Neuronal stem cell (in vitro differentiated cells): ENCODE measurements around the gene PLA2G4B.

Experiments
- DNase-seq: peaks from one replicate; pipeline ENCODE4 v3.0.0-alpha.2; 2013; ENCODE audit warnings: low spot score
- H2AFZ ChIP-seq: one replicate; pipeline ENCODE4 v1.6.1; 2013; ENCODE audit warnings: mild to moderate bottlenecking, low read length, inconsistent platforms
- H2AK5ac ChIP-seq: 2 replicates; pipeline ENCODE4 v1.6.1; 2013; ENCODE audit warnings: low read depth, mild to moderate bottlenecking, inconsistent platforms, low read length, moderate library complexity, mixed read lengths
- H2BK120ac ChIP-seq: 2 replicates; pipeline ENCODE4 v1.6.1; 2013; ENCODE audit warnings: low read depth, mild to moderate bottlenecking, inconsistent platforms, low read length, moderate library complexity, mixed read lengths
- H2BK12ac ChIP-seq: one replicate; pipeline ENCODE4 v1.6.1; 2013; ENCODE audit warnings: low read length, inconsistent platforms
- H2BK15ac ChIP-seq: 2 replicates; pipeline ENCODE4 v1.6.1; 2013; ENCODE audit warnings: mild to moderate bottlenecking, low read length, inconsistent platforms, mixed read lengths
- H2BK5ac ChIP-seq: one replicate; pipeline ENCODE4 v1.6.1; 2013; ENCODE audit warnings: inconsistent platforms, mild to moderate bottlenecking, low read length, moderate library complexity
- H3K14ac ChIP-seq: one replicate; pipeline ENCODE4 v1.6.1; 2013; ENCODE audit warnings: low read length, inconsistent platforms
- H3K18ac ChIP-seq: 2 replicates; pipeline ENCODE4 v1.6.1; 2013; ENCODE audit warnings: low read length, inconsistent platforms
- H3K23ac ChIP-seq: 2 replicates; pipeline ENCODE4 v1.6.1; 2013; ENCODE audit warnings: low read depth, mild to moderate bottlenecking, mixed read lengths, low read length, inconsistent platforms; ENCODE audit not compliant: poor library complexity
- H3K27ac ChIP-seq: replicated peaks from 3 replicates; pipeline ENCODE4 v1.5.1; 2013; ENCODE audit warnings: low read length, inconsistent platforms
- H3K27me3 ChIP-seq, 3 experiments: 2 replicates each; pipeline ENCODE4 v1.6.1; 2013; ENCODE audit warnings: low read length in 3 of 3, mild to moderate bottlenecking in 2 of 3, inconsistent platforms in 1 of 3, low read depth in 1 of 3, mixed read lengths in 1 of 3, moderate library complexity in 1 of 3; ENCODE audit not compliant: control insufficient read depth in 3 of 3, insufficient read depth in 3 of 3
- H3K36me3 ChIP-seq, 2 donors: replicated peaks in 1 of 2; 2 replicates each; pipeline ENCODE4 v1.6.1; 2013; ENCODE audit warnings: low read length in 2 of 2; ENCODE audit not compliant: control insufficient read depth in 2 of 2, insufficient read depth in 2 of 2
- H3K4ac ChIP-seq: 2 replicates; pipeline ENCODE4 v1.6.1; 2013; ENCODE audit warnings: inconsistent platforms, mild to moderate bottlenecking, low read length, moderate library complexity
- H3K4me1 ChIP-seq, 2 donors: 1 replicate in 1 of 2; 2 replicates in 1 of 2; pipeline ENCODE4 v1.6.1; 2013; ENCODE audit warnings: low read length in 2 of 2, low read depth in 1 of 2; ENCODE audit not compliant: control insufficient read depth in 2 of 2, insufficient read depth in 1 of 2
- H3K4me2 ChIP-seq: one replicate; pipeline ENCODE4 v1.6.1; 2013; ENCODE audit warnings: mild to moderate bottlenecking, low read length, inconsistent platforms; ENCODE audit not compliant: insufficient read depth, poor library complexity, severe bottlenecking
- H3K4me3 ChIP-seq, 2 donors: 2 replicates each; pipeline ENCODE4 v1.5.1; 2013; ENCODE audit warnings: low read length in 2 of 2, mild to moderate bottlenecking in 2 of 2, inconsistent platforms in 1 of 2, moderate library complexity in 1 of 2
- H3K79me1 ChIP-seq: one replicate; pipeline ENCODE4 v1.6.1; 2013; ENCODE audit warnings: low read depth, mild to moderate bottlenecking, inconsistent platforms, low read length, moderate library complexity
- H3K9ac ChIP-seq: one replicate; pipeline ENCODE4 v1.6.1; 2013; ENCODE audit warnings: mild to moderate bottlenecking, low read depth, low read length, inconsistent platforms; ENCODE audit not compliant: poor library complexity
- H3K9me3 ChIP-seq, 2 donors: replicated peaks in 1 of 2; 2 replicates each; pipeline versions ENCODE3 to v1.6.1; 2013; ENCODE audit warnings: low read length in 2 of 2, mild to moderate bottlenecking in 2 of 2, inconsistent platforms in 1 of 2, low read depth in 1 of 2, mixed read lengths in 1 of 2, moderate library complexity in 1 of 2; ENCODE audit not compliant: control insufficient read depth in 2 of 2, insufficient read depth in 1 of 2
- H4K8ac ChIP-seq: one replicate; pipeline ENCODE4 v1.6.1; 2013; ENCODE audit warnings: low read depth, mild to moderate bottlenecking, inconsistent platforms, low read length, moderate library complexity
- H4K91ac ChIP-seq: one replicate; pipeline ENCODE4 v1.6.1; 2013; ENCODE audit warnings: low read length, low read depth, mild to moderate bottlenecking, inconsistent platforms; ENCODE audit not compliant: poor library complexity
- WGBS, 2 donors: extraction: QIAGEN DNeasy Blood & Tissue Kit; methylation state at CpG; one replicate each; pipeline ENCODE4 v1.1.7; 2013; ENCODE audit warnings: missing lambda C conversion rate in 2 of 2, mixed read lengths in 1 of 2; ENCODE audit not compliant: insufficient read length in 2 of 2, insufficient replicate concordance in 1 of 2; ENCODE audit errors: extremely low coverage in 2 of 2; 5-methylcytosine and 5-hydroxymethylcytosine counted together

Gene PLA2G4B

GRCh38 chr15:41812820-41813375, 25.7 kb upstream of the PLA2G4B start:
- no CpG with 5 or more reads among the region's 11 CpGs for WGBS, 2 donors
- Histone ChIP-seq H2BK5ac (no peak overlapping the region), H2BK12ac (no peak overlapping the region), H4K91ac (no peak overlapping the region), H3K4me1 (no peaks in the 10 kb centered on the region), H3K79me1 (no peaks in the 10 kb centered on the region), H3K4ac (no peak overlapping the region), H3K9me3 (no peaks in the 10 kb centered on the region), H3K9ac (no peak overlapping the region), H2AK5ac (no peak overlapping the region), H2BK15ac (no peak overlapping the region), H3K36me3 (peaks cover 11 to 37% of the 10 kb centered on the region in 2 donors), H2AFZ (no peak overlapping the region), H3K27ac (no peak overlapping the region), H3K27me3 (no peaks in the 10 kb centered on the region), H2BK120ac (no peak overlapping the region), H4K8ac (no peak overlapping the region), H3K14ac (no peak overlapping the region), H3K4me2 (no peak overlapping the region), H3K18ac (no peak overlapping the region), H3K4me3 (no peak overlapping the region), H3K23ac (no peak overlapping the region)
- no peak for DNase-seq

GRCh38 chr15:41813426-41813825, 25.2 kb upstream of the PLA2G4B start:
- Histone ChIP-seq H3K27ac (no peak overlapping the region), H2AFZ (no peak overlapping the region), H3K18ac (no peak overlapping the region), H3K23ac (no peak overlapping the region), H4K91ac (no peak overlapping the region), H3K79me1 (no peaks in the 10 kb centered on the region), H3K36me3 (peaks cover 13 to 42% of the 10 kb centered on the region in 2 donors), H4K8ac (no peak overlapping the region), H3K14ac (no peak overlapping the region), H3K4me3 (peak overlapping the region in 1 of 2 donors; percentile 23), H3K9ac (no peak overlapping the region), H3K27me3 (no peaks in the 10 kb centered on the region), H3K4me2 (no peak overlapping the region), H3K9me3 (no peaks in the 10 kb centered on the region), H2BK12ac (no peak overlapping the region), H2AK5ac (no peak overlapping the region), H3K4ac (no peak overlapping the region), H2BK120ac (no peak overlapping the region), H2BK15ac (no peak overlapping the region), H3K4me1 (no peaks in the 10 kb centered on the region), H2BK5ac (no peak overlapping the region)
- no CpG with 5 or more reads among the region's 8 CpGs for WGBS, 2 donors
- no peak for DNase-seq

- Histone ChIP-seq H3K4me1 (no peaks in the 10 kb centered on the region), H2BK120ac (no peak overlapping the region), H2BK12ac (no peak overlapping the region), H2BK5ac (no peak overlapping the region), H3K4ac (no peak overlapping the region), H3K4me3 (no peak overlapping the region), H3K27ac (no peak overlapping the region), H3K14ac (no peak overlapping the region), H4K91ac (no peak overlapping the region), H3K9ac (no peak overlapping the region), H2AFZ (no peak overlapping the region), H3K18ac (no peak overlapping the region), H2BK15ac (no peak overlapping the region), H3K27me3 (no peaks in the 10 kb centered on the region), H3K9me3 (no peaks in the 10 kb centered on the region), H3K36me3 (peaks cover 21 to 51% of the 10 kb centered on the region in 2 donors), H4K8ac (no peak overlapping the region), H3K79me1 (no peaks in the 10 kb centered on the region), H3K4me2 (no peak overlapping the region), H3K23ac (no peak overlapping the region), H2AK5ac (no peak overlapping the region)
- no peak for DNase-seq
- no CpG with 5 or more reads among the region's 5 CpGs for WGBS, 2 donors
These were observed 24.1 kb upstream of the PLA2G4B start for GRCh38 chr15:41814534-41814933.

- peak overlapping the region; percentile 43 for H2BK5ac ChIP-seq
- H3K27me3 ChIP-seq = no peaks in the 10 kb centered on the region
- no peak overlapping the region for H4K91ac ChIP-seq
- no peaks in the 10 kb centered on the region for H3K4me1 ChIP-seq
- no peak overlapping the region for H2AK5ac ChIP-seq
- no peak overlapping the region for H3K4me3 ChIP-seq
- H2BK15ac ChIP-seq = no peak overlapping the region
- no peak for DNase-seq
- H3K4me2 ChIP-seq = no peak overlapping the region
- no peak overlapping the region for H3K27ac ChIP-seq
- no peak overlapping the region for H3K18ac ChIP-seq
- peak overlapping the region; percentile 10 for H3K23ac ChIP-seq
- no peak overlapping the region for H2BK120ac ChIP-seq
- no CpG with 5 or more reads among the region's 9 CpGs for WGBS, 2 donors
- H2BK12ac ChIP-seq = no peak overlapping the region
- H3K79me1 ChIP-seq = no peaks in the 10 kb centered on the region
- H3K4ac ChIP-seq = no peak overlapping the region
- no peaks in the 10 kb centered on the region for H3K9me3 ChIP-seq
- H4K8ac ChIP-seq = no peak overlapping the region
- H3K14ac ChIP-seq = no peak overlapping the region
- peak overlapping the region; percentile 71 for H3K9ac ChIP-seq
- peaks cover 26 to 72% of the 10 kb centered on the region in 2 donors for H3K36me3 ChIP-seq
- no peak overlapping the region for H2AFZ ChIP-seq
These were observed 21.9 kb upstream of the PLA2G4B start for GRCh38 chr15:41816788-41817187.
